ENCODE results near the gene MRGPRE.

GRCh38 chr11:3228445-3228829, 3.8 kb downstream of the MRGPRE start:
- no peak for TF ChIP-seq EZH2 (IDR thresholded peaks at IDR 0.05; ENCODE audit: insufficient read depth, poor library complexity, severe bottlenecking)
- no peak for TF ChIP-seq EZH2phosphoT487 (IDR thresholded peaks at IDR 0.05; ENCODE audit: insufficient read depth, low read depth)

Measured in GM23248 (cell line).